ENCODE measurements around the gene KCNJ5.

KCNJ5 gene

DNA sequence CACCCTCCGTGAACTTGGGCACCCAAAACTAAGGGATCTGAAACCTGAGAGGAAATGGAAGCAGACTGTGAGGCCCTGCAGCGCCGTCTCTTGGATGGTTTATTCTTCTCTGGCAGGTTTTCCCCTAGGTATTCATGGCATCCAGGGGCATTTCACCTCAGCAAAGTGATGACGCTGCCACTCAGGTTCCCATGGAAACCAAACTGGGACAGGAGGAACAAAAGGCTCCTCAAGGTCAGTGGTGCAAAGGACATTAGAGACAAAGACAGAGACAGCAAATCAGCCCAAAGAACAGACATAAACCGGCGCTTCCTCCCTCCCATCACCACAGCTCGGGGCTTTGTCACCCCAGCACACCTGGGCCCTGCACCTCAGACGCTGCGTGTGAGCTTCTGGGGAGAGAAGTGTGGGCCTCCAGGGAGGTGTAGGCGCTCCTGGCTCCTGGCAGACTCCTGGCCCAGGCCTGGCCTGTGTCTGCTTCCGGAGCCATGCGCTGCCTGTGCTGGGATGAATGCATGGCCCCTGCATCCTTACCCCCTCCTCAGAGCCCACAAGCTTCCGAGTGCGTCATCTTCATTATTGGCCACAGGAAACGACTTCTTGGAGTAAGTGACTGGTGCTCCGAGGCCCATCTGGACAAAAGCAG is 45.6 kb downstream of the KCNJ5 start:
- H3K36me3 Mint-ChIP-seq (ENCODE audit: insufficient read depth): no peaks in the 10 kb centered on the region
- H3K27ac Mint-ChIP-seq (ENCODE audit: low read depth): no peak overlapping the region
- H3K9me3 Mint-ChIP-seq: no peaks in the 10 kb centered on the region
- DNase-seq (ENCODE audit: low spot score in 2 of 2) (no peak), ATAC-seq (replicated peaks; ENCODE audit: extremely low read depth, poor library complexity, severe bottlenecking) (no peak)
- no peaks in the 10 kb centered on the region for H3K4me1 Mint-ChIP-seq
- H3K27me3 Mint-ChIP-seq: peaks cover 29% of the 10 kb centered on the region
- H3K4me3 Mint-ChIP-seq: no peak overlapping the region

DNA sequence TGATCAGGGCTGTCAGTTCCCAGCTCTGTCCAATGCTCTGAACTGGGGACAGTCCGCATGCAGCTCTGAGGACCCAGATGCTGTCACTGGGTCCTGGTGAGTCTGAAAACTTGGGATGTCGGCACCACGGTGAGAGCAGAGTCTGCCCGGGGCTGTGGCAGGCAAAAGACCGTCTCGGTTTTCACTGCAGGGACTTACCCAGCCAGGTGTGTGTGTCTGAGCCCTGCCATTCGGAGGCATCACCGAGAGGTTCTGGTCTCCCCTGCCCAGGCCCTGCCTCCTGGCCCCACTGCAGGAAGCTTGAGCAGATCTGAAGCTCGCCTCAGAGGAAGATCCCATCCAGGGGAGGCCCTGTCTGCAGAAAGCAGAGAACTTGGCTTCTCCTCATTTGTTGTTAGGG is 46.3 kb downstream of the KCNJ5 start:
- Mint-ChIP-seq H3K27me3 (peaks cover 33% of the 10 kb centered on the region), H3K4me3 (no peak overlapping the region), H3K9me3 (no peaks in the 10 kb centered on the region), H3K4me1 (no peaks in the 10 kb centered on the region), H3K27ac (ENCODE audit: low read depth) (no peak overlapping the region), H3K36me3 (ENCODE audit: insufficient read depth) (no peaks in the 10 kb centered on the region)
- DNase-seq (ENCODE audit: low spot score in 2 of 2) (no peak), ATAC-seq (replicated peaks; ENCODE audit: extremely low read depth, poor library complexity, severe bottlenecking) (no peak)

DNA sequence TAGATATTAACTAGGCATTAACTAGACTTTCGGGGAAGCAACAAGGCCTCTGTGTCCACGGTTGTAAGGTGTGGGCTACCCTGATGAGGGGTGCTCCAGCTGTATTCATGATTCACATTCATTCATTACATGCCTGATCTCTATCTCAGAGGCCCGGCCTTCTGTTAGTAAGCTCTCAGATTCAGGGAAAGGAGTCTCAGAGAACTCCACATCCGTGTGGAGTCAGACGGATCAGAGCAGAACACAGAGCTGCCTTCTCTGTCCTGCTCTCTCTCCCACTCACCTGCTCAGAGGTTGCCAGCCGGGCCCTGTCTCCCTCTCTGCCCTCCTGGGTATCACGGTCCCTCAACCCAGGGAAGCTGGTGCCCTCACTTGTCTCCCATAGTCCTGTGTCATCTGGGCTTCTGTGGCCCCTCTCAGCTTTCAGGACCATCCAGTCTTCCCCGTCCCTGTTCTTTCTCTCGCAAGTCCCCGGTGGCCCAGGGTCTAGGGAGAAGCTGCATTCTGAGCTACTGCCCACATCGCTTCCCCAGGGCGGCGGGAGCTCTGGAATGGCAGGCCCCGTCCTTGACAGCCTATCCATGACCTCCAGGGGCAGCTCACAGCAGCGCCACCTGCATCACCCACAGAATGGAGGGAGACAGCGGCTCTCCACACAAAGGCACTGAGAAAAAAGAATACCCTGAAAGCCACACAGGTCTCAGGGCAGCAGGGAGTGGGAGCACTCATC is 47.2 kb downstream of the KCNJ5 start:
- H3K9me3 Mint-ChIP-seq: no peaks in the 10 kb centered on the region
- ATAC-seq (replicated peaks; ENCODE audit: extremely low read depth, poor library complexity, severe bottlenecking): no peak
- no peak overlapping the region for H3K27ac Mint-ChIP-seq (ENCODE audit: low read depth)
- DNase-seq (ENCODE audit: low spot score in 2 of 2): no peak
- H3K4me3 Mint-ChIP-seq: no peak overlapping the region
- no peaks in the 10 kb centered on the region for H3K36me3 Mint-ChIP-seq (ENCODE audit: insufficient read depth)
- peaks cover 33% of the 10 kb centered on the region for H3K27me3 Mint-ChIP-seq
- no peaks in the 10 kb centered on the region for H3K4me1 Mint-ChIP-seq

DNA sequence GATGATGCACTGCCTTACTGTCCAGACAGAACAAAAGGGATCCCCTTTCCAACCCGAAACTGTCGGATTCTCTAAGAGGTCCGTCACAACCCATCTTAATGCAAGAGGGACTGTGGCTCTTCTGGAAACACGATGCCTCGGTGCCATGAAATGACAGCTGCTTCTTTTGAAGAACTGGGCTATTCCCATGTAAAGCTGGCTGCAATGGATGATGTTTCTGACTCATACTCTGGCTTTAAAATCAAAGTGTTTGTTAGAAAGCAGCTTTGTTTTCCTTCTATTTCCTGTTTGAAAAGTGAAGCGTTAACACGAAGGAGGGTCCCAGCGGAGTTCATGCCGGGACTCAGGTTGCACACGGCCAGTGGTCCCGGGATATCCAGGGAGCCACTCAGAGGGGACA is 48.4 kb downstream of the KCNJ5 start:
- ATAC-seq (replicated peaks; ENCODE audit: extremely low read depth, poor library complexity, severe bottlenecking) (no peak), DNase-seq (ENCODE audit: low spot score in 2 of 2) (no peak)
- H3K27ac Mint-ChIP-seq (ENCODE audit: low read depth): no peak overlapping the region
- H3K36me3 Mint-ChIP-seq (ENCODE audit: insufficient read depth): no peaks in the 10 kb centered on the region
- H3K27me3 Mint-ChIP-seq: peaks cover 33% of the 10 kb centered on the region
- H3K4me1 Mint-ChIP-seq: no peaks in the 10 kb centered on the region
- no peak overlapping the region for H3K4me3 Mint-ChIP-seq
- no peaks in the 10 kb centered on the region for H3K9me3 Mint-ChIP-seq

DNA sequence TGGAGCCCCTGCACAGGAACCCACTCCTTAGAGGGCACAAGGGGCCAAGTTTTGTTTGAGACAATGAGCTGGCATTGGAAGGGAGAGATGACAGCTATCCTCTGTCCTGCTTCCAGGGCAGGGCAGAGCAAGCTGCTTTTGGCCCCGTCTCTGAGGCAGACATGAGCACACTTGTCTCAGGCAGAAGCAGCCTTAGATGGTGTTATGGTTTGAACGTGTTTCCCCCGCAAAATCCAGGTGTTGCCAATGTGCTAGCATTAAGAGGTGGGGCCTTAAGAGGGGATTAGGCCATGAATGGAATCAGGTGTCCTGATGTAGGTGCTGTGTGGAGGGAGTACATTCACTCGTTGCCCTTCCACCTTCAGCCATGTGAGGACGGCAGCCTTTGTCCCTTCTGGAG is 49.0 kb downstream of the KCNJ5 start:
- DNase-seq (ENCODE audit: low spot score in 2 of 2) (no peak), ATAC-seq (replicated peaks; ENCODE audit: extremely low read depth, poor library complexity, severe bottlenecking) (no peak)
- H3K4me3 Mint-ChIP-seq: no peak overlapping the region
- peaks cover 36% of the 10 kb centered on the region for H3K27me3 Mint-ChIP-seq
- H3K27ac Mint-ChIP-seq (ENCODE audit: low read depth): no peak overlapping the region
- H3K9me3 Mint-ChIP-seq: no peaks in the 10 kb centered on the region
- no peaks in the 10 kb centered on the region for H3K4me1 Mint-ChIP-seq
- no peaks in the 10 kb centered on the region for H3K36me3 Mint-ChIP-seq (ENCODE audit: insufficient read depth)

DNA sequence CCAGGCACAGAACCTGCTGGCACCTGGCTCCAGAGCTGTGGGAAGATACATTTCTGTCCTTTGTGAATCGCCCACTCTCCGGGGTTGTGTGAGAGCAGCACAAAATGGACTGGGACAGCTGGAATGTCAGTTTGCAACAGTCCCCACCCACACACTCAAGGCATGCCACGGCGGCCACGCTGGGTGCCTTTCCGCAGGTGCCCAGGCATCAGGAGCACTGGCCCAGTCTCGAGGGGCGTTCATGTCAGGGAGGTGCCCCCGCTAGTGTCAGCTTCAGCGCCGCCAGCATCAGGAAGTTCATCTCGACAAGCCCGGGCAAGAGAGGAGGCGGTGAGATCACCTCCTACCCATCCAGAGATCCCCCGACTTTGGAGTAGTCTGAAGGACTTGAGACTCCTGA is 49.4 kb downstream of the KCNJ5 start:
- DNase-seq (ENCODE audit: low spot score in 2 of 2) (no peak), ATAC-seq (replicated peaks; ENCODE audit: extremely low read depth, poor library complexity, severe bottlenecking) (no peak)
- no peaks in the 10 kb centered on the region for H3K9me3 Mint-ChIP-seq
- H3K4me1 Mint-ChIP-seq: no peaks in the 10 kb centered on the region
- no peaks in the 10 kb centered on the region for H3K36me3 Mint-ChIP-seq (ENCODE audit: insufficient read depth)
- no peak overlapping the region for H3K27ac Mint-ChIP-seq (ENCODE audit: low read depth)
- H3K27me3 Mint-ChIP-seq: peaks cover 40% of the 10 kb centered on the region
- H3K4me3 Mint-ChIP-seq: no peak overlapping the region

DNA sequence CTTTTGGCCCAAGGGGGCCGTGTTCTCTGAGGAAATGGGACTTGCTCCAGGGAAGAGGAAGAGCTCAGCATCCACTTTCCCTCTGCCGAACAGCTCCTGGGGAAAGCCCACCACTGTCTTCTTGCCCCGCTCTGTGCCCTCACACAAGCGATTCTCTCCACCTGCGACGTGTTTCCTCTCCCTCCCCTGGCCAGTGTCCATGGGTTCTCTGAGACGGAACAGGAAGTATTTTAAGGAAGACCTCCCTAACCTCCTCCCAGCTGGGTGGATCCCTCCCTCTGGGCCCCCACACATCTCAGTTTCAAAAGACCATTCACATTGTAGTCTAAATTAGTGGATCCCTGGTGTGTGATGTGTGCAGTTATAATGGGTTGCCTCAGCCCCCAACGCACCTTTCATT is 50.0 kb downstream of the KCNJ5 start:
- Mint-ChIP-seq H3K27ac (ENCODE audit: low read depth) (no peak overlapping the region), H3K9me3 (no peaks in the 10 kb centered on the region), H3K36me3 (ENCODE audit: insufficient read depth) (no peaks in the 10 kb centered on the region), H3K4me3 (no peak overlapping the region), H3K27me3 (peaks cover 45% of the 10 kb centered on the region), H3K4me1 (no peaks in the 10 kb centered on the region)
- DNase-seq (ENCODE audit: low spot score in 2 of 2) (no peak), ATAC-seq (replicated peaks; ENCODE audit: extremely low read depth, poor library complexity, severe bottlenecking) (no peak)

DNA sequence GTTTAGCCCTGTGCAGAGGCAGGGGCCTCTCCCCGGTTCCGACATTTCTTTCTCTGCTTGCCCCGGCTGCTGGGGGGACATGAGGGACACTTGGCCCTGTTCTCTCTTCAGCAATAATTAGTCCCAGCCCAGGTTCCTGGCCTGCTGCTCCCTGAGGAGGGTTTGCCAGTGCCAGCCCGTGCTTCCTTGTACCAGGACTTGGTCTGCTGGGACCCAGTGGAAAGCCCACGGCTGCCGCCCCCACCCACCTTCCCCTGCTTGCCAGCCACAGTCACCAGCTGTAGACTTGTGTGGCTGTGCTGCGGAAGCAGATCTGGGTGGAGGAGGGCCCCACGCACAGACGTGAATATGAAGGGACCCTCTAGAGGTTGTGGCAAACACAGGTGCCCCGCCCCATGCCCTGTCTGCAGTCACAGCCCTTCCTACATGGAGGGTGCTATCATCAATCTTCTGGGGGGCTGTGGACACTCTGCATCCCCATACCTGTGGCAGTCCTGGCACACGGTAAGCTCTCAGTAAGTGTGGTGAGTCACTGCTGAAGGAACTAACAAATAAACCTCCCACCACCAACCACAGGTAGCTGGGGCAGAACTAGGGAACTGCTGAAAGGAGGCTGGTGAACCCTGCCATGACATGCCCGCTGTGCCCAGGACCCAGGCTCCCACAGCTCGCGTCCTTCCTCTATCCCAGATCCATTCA is 50.6 kb downstream of the KCNJ5 start:
- DNase-seq (ENCODE audit: low spot score in 2 of 2) (no peak), ATAC-seq (replicated peaks; ENCODE audit: extremely low read depth, poor library complexity, severe bottlenecking) (no peak)
- Mint-ChIP-seq H3K4me3 (no peak overlapping the region), H3K4me1 (no peaks in the 10 kb centered on the region), H3K36me3 (ENCODE audit: insufficient read depth) (no peaks in the 10 kb centered on the region), H3K27ac (ENCODE audit: low read depth) (no peak overlapping the region), H3K27me3 (peaks cover 51% of the 10 kb centered on the region), H3K9me3 (no peaks in the 10 kb centered on the region)

DNA sequence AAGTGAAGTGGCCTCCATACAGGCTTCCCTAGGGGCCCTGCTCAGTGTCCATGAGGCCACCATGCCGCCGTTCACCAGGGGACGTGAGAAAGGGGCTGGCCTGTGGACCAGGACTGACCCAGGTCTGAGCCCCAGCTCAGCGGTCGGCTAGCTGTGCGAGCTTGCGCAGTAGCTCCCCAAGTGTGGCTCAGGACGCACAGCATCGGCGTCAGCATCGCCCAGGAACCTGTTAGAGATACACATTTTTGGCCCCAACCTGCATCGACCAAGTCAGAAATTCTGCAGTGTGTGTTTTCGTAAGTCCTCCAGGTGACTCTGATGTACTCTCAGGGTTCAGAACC is 51.1 kb downstream of the KCNJ5 start:
- DNase-seq (ENCODE audit: low spot score in 2 of 2): no peak
- Mint-ChIP-seq H3K4me1 (no peaks in the 10 kb centered on the region), H3K27ac (ENCODE audit: low read depth) (no peak overlapping the region), H3K27me3 (peaks cover 56% of the 10 kb centered on the region), H3K36me3 (ENCODE audit: insufficient read depth) (no peaks in the 10 kb centered on the region), H3K9me3 (no peaks in the 10 kb centered on the region), H3K4me3 (no peak overlapping the region)
- no peak for ATAC-seq (replicated peaks; ENCODE audit: extremely low read depth, poor library complexity, severe bottlenecking)

DNA sequence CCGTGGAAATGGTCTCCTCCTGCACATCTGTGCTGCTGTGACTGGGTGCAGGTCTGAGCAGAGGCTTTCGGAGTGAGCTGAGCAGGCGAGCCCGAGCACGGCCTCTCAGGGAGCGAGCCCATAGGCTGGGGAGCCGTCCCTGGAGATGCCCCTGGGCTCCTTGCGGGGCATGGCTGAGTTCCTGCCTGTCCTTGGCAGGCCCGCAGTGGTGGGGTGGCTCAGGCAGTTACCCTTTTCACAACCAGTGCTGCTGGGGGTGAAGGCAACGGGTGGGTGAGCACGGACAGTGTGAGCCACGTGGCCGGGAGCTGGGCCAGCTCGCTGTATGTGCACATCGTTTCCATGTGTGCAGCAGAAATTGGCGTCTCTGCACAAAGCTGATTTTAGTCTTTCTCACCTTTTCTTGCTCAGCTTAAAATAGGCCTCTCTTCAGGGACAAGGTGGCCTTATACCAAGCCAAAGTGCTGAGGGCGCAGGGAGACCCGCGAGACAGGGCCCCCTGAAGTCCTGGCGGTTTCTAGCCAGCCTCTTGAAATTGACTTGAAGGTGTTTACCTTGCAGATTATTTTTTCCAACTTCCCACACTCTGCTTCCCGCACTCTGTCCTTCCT is 51.8 kb downstream of the KCNJ5 start, which contains the start of gene TP53AIP1:
Gene TP53AIP1, minus strand, starts transcription at position 55 of the 611 bp plus-strand sequence. CDS start 5,053 bp downstream, outside the sequence.
- H3K27me3 Mint-ChIP-seq: peaks cover 63% of the 10 kb centered on the region
- H3K4me1 Mint-ChIP-seq: no peaks in the 10 kb centered on the region
- no peak within 1 kb of the TSS for H3K27ac Mint-ChIP-seq (ENCODE audit: low read depth)
- ATAC-seq (replicated peaks; ENCODE audit: extremely low read depth, poor library complexity, severe bottlenecking) (no peak), DNase-seq (ENCODE audit: low spot score in 2 of 2) (no peak)
- no peaks in the 10 kb centered on the region for H3K36me3 Mint-ChIP-seq (ENCODE audit: insufficient read depth)
- H3K4me3 Mint-ChIP-seq: no peak within 1 kb of the TSS
- no peaks in the 10 kb centered on the region for H3K9me3 Mint-ChIP-seq

DNA sequence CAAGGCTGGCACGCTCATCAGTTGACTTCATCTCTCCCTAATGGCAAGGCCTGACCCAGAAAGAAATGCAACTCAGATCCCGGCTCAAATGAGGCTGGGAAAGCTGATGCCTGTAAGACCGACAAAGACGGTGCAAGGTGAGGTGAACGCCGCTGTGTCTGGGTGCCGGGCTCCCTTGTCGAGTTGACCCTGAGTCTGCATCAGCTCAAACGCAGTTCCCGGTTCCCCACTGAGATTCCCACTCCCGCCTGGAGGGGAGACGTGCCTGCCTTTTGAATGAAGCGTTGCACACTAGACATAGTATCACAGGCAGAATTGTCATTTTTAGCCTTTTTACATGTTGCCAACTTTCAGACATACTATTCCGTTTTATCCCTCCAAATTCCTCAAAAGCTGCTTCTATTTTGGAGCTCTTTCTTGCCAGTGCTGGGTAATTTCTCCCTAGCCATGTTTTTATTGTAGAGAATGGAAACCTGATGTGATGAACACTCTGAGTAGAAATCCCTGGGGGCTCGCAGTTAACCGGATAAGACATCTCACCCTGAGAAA is 52.3 kb downstream of the KCNJ5 start:
- H3K27ac Mint-ChIP-seq (ENCODE audit: low read depth): no peak overlapping the region
- H3K36me3 Mint-ChIP-seq (ENCODE audit: insufficient read depth): no peaks in the 10 kb centered on the region
- DNase-seq (ENCODE audit: low spot score in 2 of 2) (no peak), ATAC-seq (replicated peaks; ENCODE audit: extremely low read depth, poor library complexity, severe bottlenecking) (no peak)
- H3K4me1 Mint-ChIP-seq: no peaks in the 10 kb centered on the region
- H3K4me3 Mint-ChIP-seq: no peak overlapping the region
- H3K27me3 Mint-ChIP-seq: peaks cover 69% of the 10 kb centered on the region
- no peaks in the 10 kb centered on the region for H3K9me3 Mint-ChIP-seq

DNA sequence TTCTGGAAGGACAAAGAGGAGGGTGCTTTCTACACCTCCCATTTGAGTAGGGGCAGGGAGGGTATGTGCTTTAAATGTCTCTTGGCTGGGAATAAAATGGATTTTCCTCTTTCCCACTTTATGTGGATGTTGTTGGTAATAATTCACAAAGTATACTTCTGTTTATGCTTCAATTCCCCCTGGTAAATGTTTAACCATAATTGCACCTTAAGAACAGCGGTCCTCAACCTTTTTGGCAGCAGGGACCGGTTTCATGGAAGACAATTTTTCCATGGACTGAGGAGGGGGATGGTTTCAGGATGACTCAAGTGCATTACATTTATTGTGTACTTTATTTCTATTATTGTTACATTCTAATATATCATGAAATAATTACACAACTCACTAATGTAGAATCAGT is 55.5 kb downstream of the KCNJ5 start:
- Mint-ChIP-seq H3K4me1 (no peaks in the 10 kb centered on the region), H3K9me3 (no peaks in the 10 kb centered on the region), H3K36me3 (ENCODE audit: insufficient read depth) (no peaks in the 10 kb centered on the region), H3K27me3 (peaks cover 67% of the 10 kb centered on the region), H3K4me3 (no peak overlapping the region), H3K27ac (ENCODE audit: low read depth) (no peak overlapping the region)
- DNase-seq (ENCODE audit: low spot score in 2 of 2): no peak
- no peak for ATAC-seq (replicated peaks; ENCODE audit: extremely low read depth, poor library complexity, severe bottlenecking)
